HL-60 (cell line): Measurements from ENCODE around the gene CBX1.

Experiments used
- DNase-seq, 2 experiments: peaks; one replicate each; pipeline ENCODE4 v3.0.0-alpha.2; 2010 to 2020; ENCODE audit warnings: low read depth in 1 of 2, low spot score in 1 of 2
- H3K27ac ChIP-seq: fragments of 250-450 bp; sonication (Bioruptor Pico); replicated peaks from 2 replicates; pipeline ENCODE4 v1.5.1; 2020; ENCODE audit warnings: mild to moderate bottlenecking, moderate library complexity
- H3K27me3 ChIP-seq: fragments of 250-450 bp; sonication (Bioruptor Pico); 2 replicates; pipeline ENCODE4 v1.5.1; 2021; ENCODE audit warnings: mild to moderate bottlenecking, moderate library complexity; ENCODE audit not compliant: insufficient read depth, poor library complexity, severe bottlenecking
- H3K4me3 ChIP-seq: replicated peaks from 2 replicates; pipeline ENCODE4 v1.5.1; 2011; ENCODE audit warnings: mild to moderate bottlenecking, control low read depth, low read length; ENCODE audit not compliant: insufficient read depth
- GABPA ChIP-seq: IDR thresholded peaks from 2 replicates; pipeline ENCODE4 v1.6.1; 2012; ENCODE audit warnings: low read depth
- POLR2AphosphoS5 ChIP-seq: IDR thresholded peaks from 2 replicates; pipeline ENCODE4 v1.6.1; 2012; ENCODE audit warnings: low read depth
- SPI1 ChIP-seq: IDR thresholded peaks from 2 replicates; pipeline ENCODE4 v1.6.1; 2012; ENCODE audit warnings: low read depth, mild to moderate bottlenecking, borderline replicate concordance
- TF ChIP-seq, protein P1 (sequence below): IDR thresholded peaks from one replicate; pipeline ENCODE4 v1.5.1; 2011; ENCODE audit warnings: low read length, control low read depth, inconsistent platforms; ENCODE audit not compliant: insufficient read depth
- TF ChIP-seq, protein P2 (sequence below): IDR thresholded peaks from 2 replicates; pipeline ENCODE4 v1.6.1; 2012; ENCODE audit warnings: low read depth; ENCODE audit not compliant: insufficient replicate concordance

Gene CBX1

DNA sequence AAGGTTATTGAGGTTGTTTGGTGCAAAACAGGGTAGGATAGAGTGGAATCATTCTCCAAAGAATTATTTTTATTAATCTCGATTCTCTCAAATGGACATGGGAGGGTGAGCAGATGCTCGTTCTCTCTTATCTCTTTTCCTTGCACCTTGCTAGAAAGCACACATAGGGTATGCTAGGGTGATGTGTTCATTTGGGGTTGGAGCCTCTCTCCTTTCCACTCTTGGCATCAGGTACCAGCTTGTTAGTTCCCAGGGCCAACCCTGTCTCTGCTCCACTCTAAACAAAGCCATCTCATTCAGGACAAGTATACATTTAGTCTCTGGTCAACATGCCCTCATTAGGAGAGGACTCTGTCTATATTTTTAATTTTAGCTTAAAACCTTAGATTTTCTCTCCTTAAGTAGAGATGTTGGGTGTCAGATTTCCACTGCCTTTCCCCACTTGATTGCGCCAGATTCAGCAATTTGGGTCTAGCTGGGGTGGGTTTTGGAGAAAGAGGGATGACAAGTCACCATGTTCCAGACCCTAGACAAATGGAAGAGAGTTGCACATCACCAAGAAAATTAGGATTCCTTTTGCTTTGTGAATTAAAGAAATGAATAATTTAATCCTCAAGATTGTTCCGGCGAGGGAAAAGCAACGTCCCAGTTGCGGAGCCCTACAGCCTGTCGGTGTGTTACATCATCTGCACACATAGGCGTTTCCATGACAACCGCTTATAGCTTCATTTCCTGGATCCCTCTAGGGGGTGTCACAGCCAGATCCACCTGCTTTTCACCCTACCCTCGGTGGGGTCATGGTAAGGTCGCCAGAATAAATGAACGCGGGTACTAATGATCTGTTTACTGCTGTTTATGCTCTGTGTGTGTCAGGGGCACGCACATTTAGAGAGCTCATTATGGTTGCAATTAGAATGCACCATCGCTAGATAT, 47.8 kb upstream of the CBX1 start:
- no peak overlapping the region for H3K27ac ChIP-seq
- peaks cover 34% of the 10 kb centered on the region for H3K27me3 ChIP-seq
- H3K4me3 ChIP-seq: no peak overlapping the region
- DNase-seq: no peak
- TF ChIP-seq SPI1 (no peak), GABPA (no peak), POLR2AphosphoS5 (no peak)
- TF ChIP-seq, protein P1, sequence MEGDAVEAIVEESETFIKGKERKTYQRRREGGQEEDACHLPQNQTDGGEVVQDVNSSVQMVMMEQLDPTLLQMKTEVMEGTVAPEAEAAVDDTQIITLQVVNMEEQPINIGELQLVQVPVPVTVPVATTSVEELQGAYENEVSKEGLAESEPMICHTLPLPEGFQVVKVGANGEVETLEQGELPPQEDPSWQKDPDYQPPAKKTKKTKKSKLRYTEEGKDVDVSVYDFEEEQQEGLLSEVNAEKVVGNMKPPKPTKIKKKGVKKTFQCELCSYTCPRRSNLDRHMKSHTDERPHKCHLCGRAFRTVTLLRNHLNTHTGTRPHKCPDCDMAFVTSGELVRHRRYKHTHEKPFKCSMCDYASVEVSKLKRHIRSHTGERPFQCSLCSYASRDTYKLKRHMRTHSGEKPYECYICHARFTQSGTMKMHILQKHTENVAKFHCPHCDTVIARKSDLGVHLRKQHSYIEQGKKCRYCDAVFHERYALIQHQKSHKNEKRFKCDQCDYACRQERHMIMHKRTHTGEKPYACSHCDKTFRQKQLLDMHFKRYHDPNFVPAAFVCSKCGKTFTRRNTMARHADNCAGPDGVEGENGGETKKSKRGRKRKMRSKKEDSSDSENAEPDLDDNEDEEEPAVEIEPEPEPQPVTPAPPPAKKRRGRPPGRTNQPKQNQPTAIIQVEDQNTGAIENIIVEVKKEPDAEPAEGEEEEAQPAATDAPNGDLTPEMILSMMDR: no peak
- TF ChIP-seq, protein P2, sequence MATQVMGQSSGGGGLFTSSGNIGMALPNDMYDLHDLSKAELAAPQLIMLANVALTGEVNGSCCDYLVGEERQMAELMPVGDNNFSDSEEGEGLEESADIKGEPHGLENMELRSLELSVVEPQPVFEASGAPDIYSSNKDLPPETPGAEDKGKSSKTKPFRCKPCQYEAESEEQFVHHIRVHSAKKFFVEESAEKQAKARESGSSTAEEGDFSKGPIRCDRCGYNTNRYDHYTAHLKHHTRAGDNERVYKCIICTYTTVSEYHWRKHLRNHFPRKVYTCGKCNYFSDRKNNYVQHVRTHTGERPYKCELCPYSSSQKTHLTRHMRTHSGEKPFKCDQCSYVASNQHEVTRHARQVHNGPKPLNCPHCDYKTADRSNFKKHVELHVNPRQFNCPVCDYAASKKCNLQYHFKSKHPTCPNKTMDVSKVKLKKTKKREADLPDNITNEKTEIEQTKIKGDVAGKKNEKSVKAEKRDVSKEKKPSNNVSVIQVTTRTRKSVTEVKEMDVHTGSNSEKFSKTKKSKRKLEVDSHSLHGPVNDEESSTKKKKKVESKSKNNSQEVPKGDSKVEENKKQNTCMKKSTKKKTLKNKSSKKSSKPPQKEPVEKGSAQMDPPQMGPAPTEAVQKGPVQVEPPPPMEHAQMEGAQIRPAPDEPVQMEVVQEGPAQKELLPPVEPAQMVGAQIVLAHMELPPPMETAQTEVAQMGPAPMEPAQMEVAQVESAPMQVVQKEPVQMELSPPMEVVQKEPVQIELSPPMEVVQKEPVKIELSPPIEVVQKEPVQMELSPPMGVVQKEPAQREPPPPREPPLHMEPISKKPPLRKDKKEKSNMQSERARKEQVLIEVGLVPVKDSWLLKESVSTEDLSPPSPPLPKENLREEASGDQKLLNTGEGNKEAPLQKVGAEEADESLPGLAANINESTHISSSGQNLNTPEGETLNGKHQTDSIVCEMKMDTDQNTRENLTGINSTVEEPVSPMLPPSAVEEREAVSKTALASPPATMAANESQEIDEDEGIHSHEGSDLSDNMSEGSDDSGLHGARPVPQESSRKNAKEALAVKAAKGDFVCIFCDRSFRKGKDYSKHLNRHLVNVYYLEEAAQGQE: no peak

DNA sequence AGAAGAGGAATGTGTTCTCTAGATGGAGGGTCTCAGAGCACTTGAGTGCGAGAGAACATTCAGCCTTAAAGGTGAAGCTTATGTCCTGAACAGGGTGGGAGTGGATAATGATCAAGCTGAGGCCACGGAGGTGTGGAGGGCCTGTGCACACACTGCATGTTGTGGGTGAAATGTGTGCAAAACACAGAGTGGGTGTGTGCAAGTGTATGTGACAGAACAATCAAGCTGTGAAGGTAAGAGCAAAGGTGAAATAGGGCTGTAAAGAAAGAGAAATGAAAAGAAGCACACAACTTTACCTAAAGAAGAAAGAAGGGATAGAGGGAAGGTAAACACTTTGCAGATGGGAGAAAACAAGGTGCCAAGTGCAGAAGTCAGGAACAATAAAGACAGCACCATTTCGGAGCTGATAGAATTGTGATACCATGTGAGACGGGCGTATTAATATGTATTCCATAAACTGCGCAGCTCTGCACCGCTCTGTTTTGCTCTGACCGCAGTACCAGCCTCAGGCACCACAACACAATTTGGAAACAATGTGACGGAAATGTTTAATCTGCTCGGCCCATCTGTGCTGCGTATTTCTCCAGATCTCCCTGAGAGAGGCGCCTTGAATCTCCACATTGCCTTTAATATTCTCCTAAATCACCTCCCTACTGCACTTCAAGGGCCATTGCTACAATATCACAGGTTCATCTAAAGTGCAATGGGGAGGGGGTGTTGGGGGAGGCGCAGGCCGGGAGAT, 46.9 kb upstream of the CBX1 start:
- Histone ChIP-seq H3K27me3 (peaks cover 34% of the 10 kb centered on the region), H3K27ac (no peak overlapping the region)

More for the DNA sequence above, 46.9 kb upstream of the CBX1 start:
- TF ChIP-seq, protein P2: no peak
- TF ChIP-seq, protein P1: no peak
- no peak for TF ChIP-seq GABPA
- peak; percentile 38; the same call in 1 of the 2 replicates for TF ChIP-seq POLR2AphosphoS5
- no peak overlapping the region for H3K4me3 ChIP-seq
- DNase-seq: peak in 1 of 2 experiments; percentile 22
